C4-2B (cell line): ENCODE measurements around the gene PPP4C.
"Not testable (repeated sequence)": the region's sequence is repeated elsewhere in the genome, so short reads cannot be mapped to it uniquely, and the experiment has no call there.

ENCODE experiments used
- H3K27ac ChIP-seq: fragments of 450-650 bp; 2 replicates; pipeline ENCODE4 v1.5.1; 2017
- CTCF ChIP-seq: fragments of 450-650 bp; conservative IDR thresholded peaks from 2 replicates; pipeline ENCODE4 v1.5.1; 2017; ENCODE audit warnings: mild to moderate bottlenecking
- ZFX ChIP-seq: fragments of 450-650 bp; IDR thresholded peaks from 2 replicates; pipeline ENCODE4 v1.6.1; 2017

Gene PPP4C

GRCh38 chr16:30110661-30111060, 34.9 kb downstream of the PPP4C start:
- H3K27ac ChIP-seq, result no peak overlapping the region
- TF ChIP-seq CTCF (no peak), ZFX (no peak)

- TF ChIP-seq ZFX, result no peak
- TF ChIP-seq CTCF, result peak; percentile 77
- H3K27ac ChIP-seq, result no peak overlapping the region
These were observed 36.6 kb downstream of the PPP4C start for GRCh38 chr16:30112197-30113030.

GRCh38 chr16:30113031-30113710, 37.4 kb downstream of the PPP4C start, which contains the start of gene GDPD3:
TSS of gene GDPD3 (minus strand) at chr16:30113537. CDS start at chr16:30113478, 59 bp downstream.
- no peak within 1 kb of the TSS for H3K27ac ChIP-seq
- TF ChIP-seq CTCF (no peak; the same call in 1 of the 2 replicates), ZFX (no peak)

- no peak overlapping the region for H3K27ac ChIP-seq
- no peak for TF ChIP-seq CTCF
- no peak for TF ChIP-seq ZFX
These were observed 38.0 kb downstream of the PPP4C start for GRCh38 chr16:30113711-30114333.

GRCh38 chr16:30114411-30114810, 38.6 kb downstream of the PPP4C start:
- H3K27ac ChIP-seq, result no peak overlapping the region
- no peak for TF ChIP-seq ZFX
- TF ChIP-seq CTCF, result no peak

- H3K27ac ChIP-seq, result not testable (repeated sequence)
These were observed 39.0 kb downstream of the PPP4C start for GRCh38 chr16:30114833-30115232.

GRCh38 chr16:30115238-30115637, 39.4 kb downstream of the PPP4C start:
- no peak overlapping the region for H3K27ac ChIP-seq
- TF ChIP-seq ZFX, result no peak
- TF ChIP-seq CTCF, result no peak
